CMK (cell line): ENCODE measurements around the gene ATG4C.
"Not testable (repeated sequence)": the region's sequence is repeated elsewhere in the genome, so short reads cannot be mapped to it uniquely, and the experiment has no call there.

Source experiments
- DNase-seq: peaks from one replicate; pipeline ENCODE4 v3.0.0-alpha.2; 2010; ENCODE audit warnings: low read depth

The ATG4C gene

DNA sequence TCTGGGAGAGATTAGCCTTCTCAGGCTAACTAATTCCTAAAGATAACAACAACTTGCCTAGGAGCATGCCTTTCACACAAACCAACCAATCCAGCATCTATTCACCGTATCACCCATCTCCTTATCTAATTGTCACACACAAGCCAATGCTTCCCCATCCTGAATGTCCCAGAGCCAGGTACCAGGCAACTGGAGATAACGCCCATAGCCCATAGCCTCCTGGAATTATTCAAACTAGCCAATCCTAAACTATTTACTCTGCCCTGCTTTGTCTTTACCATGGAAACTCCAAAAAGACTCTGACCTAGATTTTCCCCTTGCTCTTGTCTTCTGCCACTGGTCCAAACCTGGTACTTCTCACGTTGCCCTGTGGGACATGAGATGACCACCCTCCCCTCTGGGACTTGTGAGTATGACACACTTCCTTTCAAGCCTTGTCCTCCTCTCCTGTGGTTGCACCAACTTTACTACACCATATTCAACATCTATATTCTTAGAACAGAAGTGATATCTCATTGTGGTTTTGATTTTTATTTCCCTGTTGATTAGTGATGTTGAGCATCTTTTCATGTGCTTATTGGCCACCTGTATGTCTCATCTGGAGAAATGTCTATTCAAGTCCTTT lies 8.8 kb upstream of the ATG4C start:
- peak; percentile 36 for DNase-seq

DNA sequence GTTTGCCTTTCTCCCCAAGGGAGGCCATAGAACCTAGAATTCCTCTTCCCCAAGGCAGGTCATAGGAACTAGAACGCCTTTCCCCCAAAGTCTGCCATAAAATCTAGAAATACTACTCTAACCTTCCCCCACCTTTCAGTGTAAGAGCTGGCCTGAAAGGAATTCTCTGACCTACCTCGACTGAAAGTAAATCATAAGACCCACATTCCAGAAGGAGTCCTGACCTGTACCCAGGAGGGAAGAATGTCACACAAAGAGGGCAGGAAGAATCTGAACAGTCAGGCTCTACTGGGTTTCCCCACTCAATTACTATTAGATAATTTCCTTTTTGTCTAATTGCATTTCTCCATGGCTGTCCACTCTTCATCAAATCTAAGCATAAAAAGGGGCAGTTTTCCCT lies 5.7 kb upstream of the ATG4C start:
- no peak for DNase-seq

DNA sequence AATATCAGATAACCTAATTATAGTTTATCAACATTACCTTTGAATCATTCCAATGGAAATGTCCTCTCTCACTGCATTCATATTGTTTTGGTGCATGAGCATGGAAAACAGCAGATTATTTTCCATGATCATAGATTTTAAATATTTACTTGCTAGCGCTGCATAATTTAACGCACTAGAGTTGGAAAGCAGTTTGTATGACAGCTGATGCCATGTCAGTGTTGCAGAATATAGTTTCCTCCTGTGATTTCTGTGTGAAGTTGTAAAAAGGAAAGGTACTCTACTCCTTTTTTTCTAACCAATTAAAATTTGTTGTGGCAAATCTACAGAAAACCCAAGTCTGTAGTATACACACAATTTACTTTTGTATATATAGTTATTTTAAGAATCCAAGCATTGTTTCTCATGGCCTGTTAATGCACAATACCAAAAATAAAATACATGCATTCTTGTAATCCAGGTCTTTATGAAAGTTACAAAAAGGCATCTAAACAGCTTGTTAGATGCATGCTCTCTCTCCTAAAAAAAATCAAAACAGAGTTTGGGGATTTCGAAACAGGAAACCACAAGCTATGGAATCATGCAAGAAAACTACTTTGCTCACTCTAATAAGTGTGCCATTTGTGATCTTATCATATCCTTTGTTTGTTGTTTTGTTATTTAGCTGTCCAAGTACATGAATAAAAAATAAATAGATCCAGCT lies 1.9 kb upstream of the ATG4C start:
- no peak for DNase-seq

DNA sequence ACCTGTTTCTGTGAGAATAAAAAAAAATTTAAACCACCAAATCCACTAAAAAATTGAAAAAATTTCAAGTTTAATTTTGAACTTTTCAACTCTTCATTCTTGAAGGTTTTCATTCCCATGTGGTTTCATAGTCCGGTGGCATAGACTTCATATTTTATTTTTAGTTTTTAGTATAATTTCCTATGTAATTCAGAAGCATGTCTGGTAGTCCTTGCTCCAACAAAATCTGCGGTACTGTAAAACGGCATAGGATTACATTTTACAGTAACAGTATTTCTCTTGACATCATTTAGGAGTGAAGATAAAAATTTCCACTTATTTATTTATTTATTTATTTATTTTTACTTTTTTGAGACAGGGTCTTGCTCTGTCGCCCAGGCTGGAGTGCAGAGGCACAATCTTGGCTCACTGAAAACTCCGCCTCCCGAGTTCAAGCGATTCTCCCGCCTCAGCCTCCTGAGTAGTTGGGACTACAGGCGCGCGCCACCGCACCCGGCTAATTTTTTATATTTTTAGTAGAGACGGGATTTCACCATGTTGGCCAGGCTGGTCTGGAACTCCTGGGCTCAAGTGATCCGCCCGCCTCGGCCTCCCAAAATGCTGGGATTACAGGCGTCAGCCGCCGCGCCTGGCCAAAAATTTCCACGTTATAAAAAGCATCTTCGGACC lies 1.3 kb upstream of the ATG4C start:
- DNase-seq: not testable (repeated sequence)

DNA sequence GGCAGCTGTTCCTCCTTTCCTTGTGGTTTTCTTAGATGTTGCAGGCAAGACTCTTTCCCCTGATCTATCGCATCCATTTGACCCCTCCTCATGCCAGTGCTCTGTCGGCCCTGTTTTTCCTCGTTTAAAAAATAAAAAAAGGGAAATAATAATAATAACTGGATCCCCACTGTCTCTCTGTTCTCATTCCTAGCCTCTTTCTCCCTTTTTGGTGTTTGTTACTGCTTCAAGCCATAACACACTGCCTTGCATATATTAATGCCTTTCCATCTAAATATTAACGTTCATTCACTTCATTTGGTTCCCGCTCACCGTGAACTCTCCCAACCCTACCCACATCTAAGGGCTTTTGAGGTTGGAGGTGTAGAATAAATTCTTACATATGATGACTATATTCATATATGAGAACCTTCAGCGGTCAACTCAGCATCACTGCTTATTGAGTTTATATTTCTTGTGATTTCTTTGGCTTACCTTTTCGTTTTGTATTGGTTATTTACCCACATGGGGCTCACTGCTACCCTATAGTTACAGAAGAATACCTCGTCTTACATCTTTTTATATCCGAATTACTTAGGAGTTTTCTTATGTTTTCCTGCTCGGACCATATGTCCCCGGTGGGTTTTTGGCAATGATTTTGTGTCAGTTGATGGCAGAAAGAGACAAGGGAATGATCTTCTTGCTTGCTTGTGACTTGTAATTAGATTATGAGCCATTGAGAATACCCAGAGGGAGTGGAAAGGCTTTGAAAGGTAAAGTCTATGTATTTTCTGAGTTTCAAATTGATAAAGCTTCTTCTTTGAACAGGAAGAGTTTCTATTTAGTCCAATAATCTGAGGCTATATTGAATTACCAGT lies 805 bp downstream of the ATG4C start:
- no peak for DNase-seq

DNA sequence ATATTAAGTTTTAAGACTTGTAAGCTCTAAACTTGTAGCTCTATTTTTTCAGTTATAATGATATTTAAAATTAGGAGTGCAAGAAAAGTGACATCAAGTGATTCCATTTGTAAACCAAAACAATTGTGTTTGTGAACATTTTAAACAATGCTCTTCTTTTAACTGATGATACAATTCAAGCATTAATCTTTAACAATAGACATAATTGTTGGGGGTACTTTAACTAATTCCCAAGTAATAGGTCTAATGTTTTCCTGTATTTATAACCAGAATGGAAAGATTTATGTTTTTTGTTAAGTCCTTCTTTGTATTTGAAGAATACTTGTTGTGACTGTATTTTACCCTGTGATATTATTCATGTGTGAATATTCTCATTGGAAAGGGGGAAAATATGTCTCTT lies 6.8 kb downstream of the ATG4C start:
- no peak for DNase-seq

DNA sequence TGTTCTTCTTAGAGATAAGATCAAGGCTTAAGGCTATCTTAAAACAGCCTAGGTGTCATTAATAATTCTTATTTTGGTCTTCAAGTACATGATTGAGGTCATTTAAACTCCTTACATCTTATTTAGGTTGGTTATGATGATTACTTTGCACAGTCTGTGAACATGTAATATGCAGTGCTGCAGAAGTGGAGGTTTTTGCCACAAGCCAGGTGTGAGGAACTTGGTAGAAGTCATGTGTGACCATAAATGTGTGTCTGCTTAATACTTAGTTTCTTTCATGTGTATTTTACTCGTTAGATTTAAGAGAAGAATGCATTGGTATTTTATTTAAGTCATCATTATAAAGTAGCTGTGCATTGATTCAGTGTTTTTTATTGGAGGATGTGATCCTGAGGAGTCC lies 10.1 kb downstream of the ATG4C start:
- no peak for DNase-seq

DNA sequence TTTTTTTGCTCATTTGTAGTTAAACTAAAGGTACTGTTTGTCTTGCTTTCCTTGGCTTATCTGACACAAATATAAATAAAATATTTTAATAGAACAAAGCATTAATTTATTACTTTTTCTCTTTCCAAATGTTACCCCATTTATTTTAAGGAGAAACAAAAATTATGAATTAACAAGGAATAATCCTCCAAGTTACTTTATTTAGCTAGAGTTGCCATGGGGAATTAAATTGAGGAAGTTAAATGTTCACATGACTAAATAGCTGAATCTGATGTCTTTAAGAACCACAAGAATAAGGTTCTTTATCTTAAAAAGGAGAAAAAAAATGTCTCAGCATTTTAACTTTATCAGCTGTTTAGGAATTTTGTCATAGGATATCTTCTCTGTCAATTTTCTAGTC lies 12.3 kb downstream of the ATG4C start:
- no peak for DNase-seq

DNA sequence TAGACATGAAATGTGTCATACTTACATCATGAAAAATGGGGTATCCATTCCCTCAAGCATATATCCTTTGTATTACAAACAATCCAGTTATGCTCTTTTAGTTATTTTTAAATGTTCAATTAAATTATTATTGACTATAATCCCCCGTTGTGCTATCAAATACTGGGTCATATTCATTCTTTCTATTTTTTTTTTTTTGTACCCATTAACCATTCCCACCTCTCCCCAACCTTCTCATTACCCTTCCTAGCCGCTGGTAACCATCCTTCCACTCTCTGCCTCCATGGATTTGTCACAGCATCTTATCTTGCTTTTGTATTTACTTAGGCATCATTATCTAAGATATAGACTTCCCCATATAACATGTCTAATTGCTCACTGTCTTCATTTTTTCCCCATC lies 15.8 kb downstream of the ATG4C start:
- DNase-seq: no peak

DNA sequence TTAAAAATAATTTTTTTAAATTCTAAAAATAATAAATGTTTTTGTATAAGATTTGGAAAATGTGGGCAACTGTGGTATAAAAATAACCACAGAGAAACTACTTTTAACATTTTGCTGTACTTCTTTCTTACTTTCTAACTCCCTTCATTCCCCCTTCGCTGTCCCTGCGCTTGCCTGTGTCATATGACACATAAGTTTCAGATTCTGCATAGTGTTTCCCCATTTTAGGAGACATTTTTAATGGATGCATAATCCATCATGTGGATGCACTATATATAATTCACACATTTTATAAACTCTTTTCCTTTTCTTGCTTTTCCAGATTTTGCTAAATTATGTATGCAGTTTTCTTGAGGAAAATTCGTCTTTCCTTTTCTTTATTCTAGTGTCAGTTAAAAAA lies 16.3 kb downstream of the ATG4C start:
- no peak for DNase-seq

DNA sequence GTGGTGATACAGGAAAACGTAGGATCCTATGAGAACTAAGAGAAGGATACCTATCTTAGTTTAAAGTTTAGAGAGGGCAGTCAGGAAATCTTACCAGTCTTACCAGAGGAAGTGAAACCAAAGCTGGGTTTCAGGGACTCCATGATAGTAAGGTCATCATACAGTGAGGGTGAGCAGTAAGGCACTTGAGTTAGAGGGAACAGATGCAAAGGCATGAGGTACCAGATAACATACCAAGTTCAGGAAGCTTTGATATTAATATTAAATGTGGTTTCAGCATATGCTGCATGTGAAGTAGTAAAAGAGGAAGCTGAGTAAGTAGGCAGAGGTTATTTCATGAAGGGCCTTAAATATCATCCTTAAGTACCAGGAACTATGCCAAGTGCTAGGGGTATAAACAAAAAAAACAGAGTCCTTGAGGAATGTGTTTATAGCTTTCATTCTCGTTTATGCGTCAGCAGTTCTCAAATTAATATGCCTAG lies 16.9 kb downstream of the ATG4C start:
- peak; percentile 88 for DNase-seq

DNA sequence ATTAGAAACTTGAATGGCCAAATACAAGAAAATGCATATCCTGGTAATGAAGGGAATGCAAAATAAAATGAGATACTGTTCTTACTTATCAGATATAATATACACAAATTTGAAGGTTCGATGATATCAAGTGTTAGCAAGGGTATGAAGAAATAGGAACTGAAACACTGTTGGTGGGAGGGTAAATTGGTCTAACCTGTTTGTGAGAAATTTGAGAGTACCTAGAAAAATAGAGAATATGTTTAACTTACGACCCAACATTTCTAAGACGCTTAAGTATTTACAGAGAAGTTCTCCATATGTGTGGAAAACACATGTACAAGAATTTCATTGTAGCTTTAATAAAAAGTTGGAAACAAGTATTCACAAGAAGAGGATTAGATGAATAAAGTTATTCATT lies 25.9 kb downstream of the ATG4C start:
- DNase-seq: no peak

DNA sequence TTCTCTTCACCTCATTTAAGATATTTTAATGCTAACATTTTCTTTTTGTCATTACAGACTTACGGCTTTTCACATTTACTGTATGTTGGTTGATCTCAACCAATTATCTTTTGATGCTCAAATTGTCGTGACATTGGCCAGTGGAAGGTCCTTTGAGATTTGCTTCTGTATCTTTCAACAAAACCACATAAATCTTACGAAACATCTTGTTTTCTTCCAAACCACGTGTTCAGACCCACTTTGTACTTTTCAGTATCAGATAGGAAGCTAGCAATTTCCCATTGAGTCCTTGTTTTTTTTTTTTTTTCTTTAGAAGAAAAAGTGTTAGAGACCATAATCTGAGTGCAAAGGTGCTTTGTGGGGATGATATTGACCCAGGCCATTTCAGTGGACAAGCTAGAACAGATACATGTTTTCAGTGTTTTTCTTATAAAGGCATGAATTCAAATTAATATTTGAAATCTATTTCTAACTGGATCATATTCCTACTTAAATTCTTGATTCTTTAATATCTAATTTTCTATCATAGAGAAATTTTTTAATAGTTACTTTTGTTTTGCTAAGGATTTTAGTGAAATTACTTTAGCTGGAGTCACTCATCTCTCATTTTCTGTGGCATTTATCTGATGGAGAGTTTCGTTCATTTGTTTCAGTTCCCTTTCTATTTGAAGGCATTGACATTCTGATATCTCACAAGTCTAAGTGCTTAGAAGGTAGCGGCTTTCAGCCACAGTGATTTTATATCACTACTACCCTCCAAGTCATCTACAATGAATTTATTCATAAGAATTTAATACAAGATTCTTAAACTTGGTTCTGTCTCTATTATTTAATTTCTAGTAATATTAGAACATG lies 26.7 kb downstream of the ATG4C start:
- no peak for DNase-seq

DNA sequence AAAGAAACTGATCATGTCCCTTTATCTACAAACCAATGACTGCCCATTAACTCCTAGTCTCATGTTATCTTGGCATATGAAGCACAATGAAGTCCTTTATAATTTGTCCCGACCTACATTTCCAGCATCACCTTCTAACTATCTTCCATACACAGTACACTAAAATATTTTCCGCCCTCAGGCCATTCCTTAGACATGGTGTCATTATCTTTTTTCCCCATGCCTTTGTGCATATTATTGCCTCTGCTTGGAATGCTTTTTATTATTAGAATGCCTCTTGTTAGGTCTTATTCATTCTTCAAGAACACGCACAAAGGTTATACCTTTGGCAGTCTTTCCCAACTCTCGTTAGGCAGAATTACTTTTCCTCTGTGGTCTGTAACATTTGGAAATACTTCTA lies 39.6 kb downstream of the ATG4C start:
- DNase-seq: no peak

DNA sequence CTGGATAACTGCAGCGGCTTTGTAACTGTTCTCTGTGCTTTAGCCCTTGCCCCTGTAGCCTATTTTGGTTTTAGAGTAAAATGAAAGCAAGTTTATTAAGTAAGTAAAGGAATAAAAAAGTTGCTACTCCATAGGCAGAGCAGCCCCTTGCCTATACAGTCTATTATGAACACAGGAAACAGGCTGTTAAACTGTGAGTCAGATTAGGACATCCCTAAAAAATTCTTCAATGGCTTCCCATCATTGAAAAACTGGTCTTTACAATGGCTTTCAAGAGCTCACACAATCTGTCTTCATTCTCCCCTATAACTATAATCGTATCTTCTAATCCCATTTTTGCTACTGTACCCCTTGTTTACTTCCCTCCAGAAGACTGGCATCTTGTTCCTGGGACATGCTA lies 43.0 kb downstream of the ATG4C start:
- no peak for DNase-seq

DNA sequence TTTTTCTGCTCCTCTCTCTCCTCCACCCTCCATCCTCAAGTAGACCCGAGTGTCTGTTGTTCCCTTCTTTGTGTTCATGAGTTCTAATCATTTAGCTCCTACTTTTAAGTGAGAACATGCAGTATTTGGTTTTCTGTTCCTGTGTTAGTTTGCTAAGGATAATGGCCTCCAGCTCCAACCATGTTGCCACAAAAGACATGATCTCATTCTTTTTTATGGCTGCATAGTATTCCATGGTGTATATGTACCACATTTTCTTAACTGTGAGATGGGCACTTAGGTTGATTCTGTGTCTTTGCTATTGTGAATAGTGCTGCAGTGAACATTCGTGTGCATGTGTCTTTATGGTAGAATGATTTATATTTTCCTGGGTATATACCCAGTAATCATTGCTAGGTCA lies 43.9 kb downstream of the ATG4C start:
- not testable (repeated sequence) for DNase-seq

DNA sequence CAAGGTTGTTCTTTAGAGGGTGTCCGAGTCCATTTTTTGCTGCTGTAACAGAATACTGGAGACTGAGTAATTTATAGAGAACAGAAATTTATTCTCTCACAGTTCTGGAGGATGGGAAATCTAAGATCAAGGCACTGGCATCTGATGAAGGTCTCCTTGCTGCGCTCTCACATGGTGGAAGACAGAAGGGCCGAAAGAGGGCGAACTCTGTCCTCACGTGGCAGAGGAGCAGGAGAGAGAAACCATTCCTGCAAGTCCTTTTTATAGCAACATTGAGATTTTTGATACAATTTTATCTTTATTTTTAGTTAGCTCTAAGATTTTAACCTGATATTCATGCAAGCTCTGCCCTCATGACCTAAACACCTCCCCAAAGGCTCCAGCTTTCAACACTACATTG lies 48.3 kb downstream of the ATG4C start:
- no peak for DNase-seq

DNA sequence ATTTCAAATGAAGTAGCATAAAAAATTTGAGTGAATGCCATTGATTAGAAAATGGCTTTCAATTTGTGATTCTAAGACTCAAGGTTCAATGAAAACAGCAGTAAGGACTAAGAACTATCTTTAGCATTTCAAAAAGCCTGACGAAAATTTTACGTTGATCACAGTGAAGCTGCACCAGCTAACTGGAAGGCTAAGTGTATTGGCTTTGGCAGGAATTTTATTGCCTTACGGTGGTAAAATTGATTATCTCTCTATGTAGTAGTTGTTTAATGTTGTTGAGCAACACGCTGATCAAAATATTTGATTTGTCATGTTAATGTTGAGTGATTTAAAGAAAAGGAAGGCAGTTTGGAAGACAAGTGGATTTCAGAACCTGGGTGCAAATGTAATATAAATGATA lies 49.6 kb downstream of the ATG4C start:
- no peak for DNase-seq

DNA sequence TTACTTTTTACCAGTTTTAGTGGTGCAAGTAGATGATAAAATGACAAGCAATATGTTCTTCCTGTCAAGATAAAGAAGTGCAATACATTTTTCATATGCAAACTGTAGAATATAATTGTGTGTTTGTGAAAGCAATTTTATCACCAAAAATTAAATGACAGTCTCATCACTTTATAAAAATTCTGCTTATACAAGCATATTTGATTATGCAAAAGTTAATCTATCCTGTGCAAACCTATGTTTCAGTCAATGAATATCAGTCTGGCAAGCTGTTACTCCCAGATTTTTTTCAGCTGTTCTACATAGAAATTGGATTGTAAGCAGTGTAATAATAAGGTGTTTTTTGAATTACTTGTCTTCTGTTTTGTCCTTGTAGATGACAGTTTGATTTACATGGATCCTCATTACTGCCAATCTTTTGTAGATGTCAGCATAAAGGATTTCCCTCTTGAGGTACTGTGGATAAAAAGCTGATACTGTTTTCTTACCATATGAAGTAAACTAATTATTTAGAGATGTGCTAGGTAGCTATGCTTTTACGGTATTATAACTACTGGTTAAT lies 50.5 kb downstream of the ATG4C start:
- no peak for DNase-seq

DNA sequence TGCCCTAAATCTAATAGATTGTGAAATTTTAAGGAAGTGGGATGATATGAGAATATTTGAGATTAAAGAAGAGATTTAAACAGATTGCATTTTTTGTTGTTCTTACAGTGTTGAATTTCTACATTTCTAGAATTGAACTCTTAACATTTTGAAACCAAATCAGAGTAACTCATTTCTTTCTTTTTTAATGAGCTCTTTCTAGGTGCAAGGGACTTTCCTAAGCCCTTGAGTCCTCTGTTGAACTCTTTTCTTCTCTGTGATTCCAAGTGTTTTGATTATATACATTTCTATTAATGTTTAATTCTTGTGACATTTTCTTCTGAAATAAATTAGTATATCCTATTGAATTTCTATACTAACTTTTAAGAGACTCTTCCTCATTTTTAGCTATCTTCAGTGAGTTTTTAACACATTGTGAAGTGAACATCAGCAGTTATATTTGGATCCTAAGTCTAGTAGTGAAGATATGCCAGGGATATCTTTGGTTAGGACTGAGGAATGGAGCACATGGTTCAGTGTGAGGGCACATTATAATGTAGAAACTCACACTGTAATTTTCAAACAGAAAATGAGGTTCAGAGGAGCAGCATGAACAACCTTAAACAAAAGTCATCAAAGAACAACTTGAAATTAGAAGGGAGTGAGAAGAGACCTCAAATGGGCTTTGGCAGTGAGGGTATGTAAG lies 53.1 kb downstream of the ATG4C start:
- no peak for DNase-seq

DNA sequence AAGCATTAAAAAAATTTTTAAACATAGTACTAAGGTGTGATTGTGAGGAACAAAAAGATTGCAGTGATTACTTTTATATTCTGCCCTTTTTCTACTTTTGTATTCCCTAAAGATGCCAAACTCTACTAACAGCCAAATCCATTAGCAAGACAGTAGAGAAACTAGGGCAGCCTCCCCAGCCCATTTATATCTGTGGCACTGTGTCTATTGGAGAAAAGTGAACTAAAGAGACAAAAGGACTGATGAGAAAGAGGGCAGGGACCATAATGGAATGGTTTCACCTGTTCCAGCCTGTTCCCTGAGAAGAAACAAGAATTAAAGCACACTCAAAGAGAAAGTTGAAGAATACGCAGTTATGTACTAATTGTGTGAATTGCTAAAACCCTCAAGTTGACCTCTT lies 56.6 kb downstream of the ATG4C start:
- DNase-seq: no peak
